Measurements from ENCODE around the gene A3GALT2.

A3GALT2 gene

GRCh38 chr1:33346533-33346926 is 25.6 kb upstream of the A3GALT2 start:
- H3K4me2 ChIP-seq (ENCODE audit: low read depth, low read length, poor library complexity, severe bottlenecking), result peak overlapping the region; percentile 92
- H3F3A ChIP-seq (ENCODE audit: low read depth), result no peaks in the 10 kb centered on the region
- peaks cover 73% of the 10 kb centered on the region for H3K4me1 ChIP-seq (ENCODE audit: insufficient read depth, low read length, poor library complexity, severe bottlenecking)
- no peaks in the 10 kb centered on the region for H3K36me3 ChIP-seq (ENCODE audit: insufficient read depth, low read length)
- peak overlapping the region; percentile 91 for H3K4me3 ChIP-seq (ENCODE audit: low read length, poor library complexity, severe bottlenecking)
- H2AFZ ChIP-seq (ENCODE audit: low read length), result no peak overlapping the region
- H3K9me3 ChIP-seq (ENCODE audit: insufficient read depth, low read depth, low read length), result no peaks in the 10 kb centered on the region
- TF ChIP-seq CTCF (conservative IDR thresholded peaks at IDR 0.05; ENCODE audit: low read length), result no peak
- TF ChIP-seq EZH2phosphoT487 (IDR thresholded peaks at IDR 0.05; ENCODE audit: borderline replicate concordance), result no peak
- peak overlapping the region; percentile 90 for H3K9ac ChIP-seq (ENCODE audit: low read depth, low read length, poor library complexity, severe bottlenecking)
- H4K20me1 ChIP-seq (ENCODE audit: insufficient read depth, low read length, poor library complexity, severe bottlenecking), result peaks cover 68% of the 10 kb centered on the region
- no peaks in the 10 kb centered on the region for H3K9me2 ChIP-seq (replicated peaks; ENCODE audit: low read depth, low read length)
- H3K79me2 ChIP-seq (ENCODE audit: insufficient read depth, low read length), result peaks cover 93% of the 10 kb centered on the region
- no peaks in the 10 kb centered on the region for H3K27me3 ChIP-seq (ENCODE audit: insufficient read depth, low read length, poor library complexity, severe bottlenecking)

GRCh38 chr1:33344896-33345560 is 24.1 kb upstream of the A3GALT2 start:
- Histone ChIP-seq H2AFZ (ENCODE audit: low read length) (no peak overlapping the region), H4K20me1 (ENCODE audit: insufficient read depth, low read length, poor library complexity, severe bottlenecking) (peaks cover 81% of the 10 kb centered on the region), H3F3A (ENCODE audit: low read depth) (no peaks in the 10 kb centered on the region), H3K4me1 (ENCODE audit: insufficient read depth, low read length, poor library complexity, severe bottlenecking) (peaks cover 65% of the 10 kb centered on the region), H3K27me3 (ENCODE audit: insufficient read depth, low read length, poor library complexity, severe bottlenecking) (no peaks in the 10 kb centered on the region), H3K36me3 (ENCODE audit: insufficient read depth, low read length) (no peaks in the 10 kb centered on the region), H3K79me2 (ENCODE audit: insufficient read depth, low read length) (peaks cover 93% of the 10 kb centered on the region), H3K9me3 (ENCODE audit: insufficient read depth, low read depth, low read length) (no peaks in the 10 kb centered on the region), H3K9ac (ENCODE audit: low read depth, low read length, poor library complexity, severe bottlenecking) (no peak overlapping the region), H3K4me3 (ENCODE audit: low read length, poor library complexity, severe bottlenecking) (peak overlapping the region; percentile 91), H3K4me2 (ENCODE audit: low read depth, low read length, poor library complexity, severe bottlenecking) (peak overlapping the region; percentile 92), H3K9me2 (replicated peaks; ENCODE audit: low read depth, low read length) (no peaks in the 10 kb centered on the region)
- no peak for TF ChIP-seq EZH2phosphoT487 (IDR thresholded peaks at IDR 0.05; ENCODE audit: borderline replicate concordance)
- no peak for TF ChIP-seq CTCF (conservative IDR thresholded peaks at IDR 0.05; ENCODE audit: low read length)

GRCh38 chr1:33343539-33343938 is 22.6 kb upstream of the A3GALT2 start:
- no peaks in the 10 kb centered on the region for H3K9me3 ChIP-seq (ENCODE audit: insufficient read depth, low read depth, low read length)
- H3K9ac ChIP-seq (ENCODE audit: low read depth, low read length, poor library complexity, severe bottlenecking), result no peak overlapping the region
- no peak overlapping the region for H3K4me3 ChIP-seq (ENCODE audit: low read length, poor library complexity, severe bottlenecking)
- H3K4me2 ChIP-seq (ENCODE audit: low read depth, low read length, poor library complexity, severe bottlenecking), result peak overlapping the region; percentile 92
- no peaks in the 10 kb centered on the region for H3K36me3 ChIP-seq (ENCODE audit: insufficient read depth, low read length)
- TF ChIP-seq CTCF (conservative IDR thresholded peaks at IDR 0.05; ENCODE audit: low read length), result no peak
- no peak for TF ChIP-seq EZH2phosphoT487 (IDR thresholded peaks at IDR 0.05; ENCODE audit: borderline replicate concordance)
- H3K4me1 ChIP-seq (ENCODE audit: insufficient read depth, low read length, poor library complexity, severe bottlenecking), result peaks cover 64% of the 10 kb centered on the region
- H3K27me3 ChIP-seq (ENCODE audit: insufficient read depth, low read length, poor library complexity, severe bottlenecking), result no peaks in the 10 kb centered on the region
- H4K20me1 ChIP-seq (ENCODE audit: insufficient read depth, low read length, poor library complexity, severe bottlenecking), result peaks cover 82% of the 10 kb centered on the region
- H3K9me2 ChIP-seq (replicated peaks; ENCODE audit: low read depth, low read length), result no peaks in the 10 kb centered on the region
- no peak overlapping the region for H2AFZ ChIP-seq (ENCODE audit: low read length)
- no peaks in the 10 kb centered on the region for H3F3A ChIP-seq (ENCODE audit: low read depth)
- peaks cover 100% of the 10 kb centered on the region for H3K79me2 ChIP-seq (ENCODE audit: insufficient read depth, low read length)
